Endothelial cell of umbilical vein (primary cell): ENCODE measurements around the gene SIGLEC9. TPM values are rescaled to one million over a fixed set of nuclear protein-coding genes. Genes with fewer than 3 reads are reported as not detected.

Experiments used
- BruUV-seq: library from RNA; stranded (reverse); fragments of 400-500 nt; replicated peaks from 2 replicates; lab custom pipeline; 2021; lab: Mats Ljungman, UMichigan
- CTCF ChIA-PET: fragments of 300-600, 350-600 bp; sonication (Branson Sonifier 250); formaldehyde crosslinking; loops from one replicate; lab custom pipeline; 2021; ENCODE audit warnings: antibody characterized with exemption, inconsistent platforms; lab: Charles Lee
- POLR2A ChIA-PET: fragments of 300-600, 350-600 bp; sonication (Branson Sonifier 250); formaldehyde crosslinking; loops from one replicate; lab custom pipeline; 2021; ENCODE audit warnings: antibody characterized with exemption, inconsistent platforms; lab: Charles Lee
- DNase-seq: peaks from one replicate; pipeline ENCODE4 v3.0.0-alpha.2; 2011; ENCODE audit warnings: low read depth, low spot score
- FAIRE-seq: peaks from 2 replicates; lab custom pipeline; 2011; peaks lifted over from hg19 to GRCh38; lab: Jason Lieb, UNC
- H2AFZ ChIP-seq: 2 replicates; pipeline ENCODE4 v1.6.0; 2012; ENCODE audit warnings: low read depth, low read length, control low read depth, inconsistent platforms
- H3K27ac ChIP-seq: 2 replicates; pipeline ENCODE4 v1.5.1; 2011; ENCODE audit warnings: low read depth, mild to moderate bottlenecking, control low read depth, low read length, moderate library complexity; ENCODE audit not compliant: insufficient read depth
- H3K27me3 ChIP-seq, 2 experiments: 2 replicates each; pipeline versions ENCODE4 v1.6.0 to v1.6.1; 2011; ENCODE audit warnings: low read length in 2 of 2, mixed read lengths in 1 of 2; ENCODE audit not compliant: control insufficient read depth in 2 of 2, insufficient read depth in 2 of 2
- H3K36me3 ChIP-seq, 2 experiments: 2 replicates in 1 of 2; 3 replicates in 1 of 2; pipeline ENCODE4 v1.5.1; 2011; ENCODE audit warnings: low read length in 2 of 2, mild to moderate bottlenecking in 1 of 2, moderate library complexity in 1 of 2; ENCODE audit not compliant: control insufficient read depth in 2 of 2, insufficient read depth in 2 of 2; ENCODE audit errors: extremely low read depth in 1 of 2
- H3K4me1 ChIP-seq: 3 replicates; pipeline ENCODE4 v1.5.1; 2011; ENCODE audit warnings: mild to moderate bottlenecking, low read length; ENCODE audit not compliant: control insufficient read depth, insufficient read depth; ENCODE audit errors: extremely low read depth
- H3K4me2 ChIP-seq: 2 replicates; pipeline ENCODE4 v1.6.1; 2011; ENCODE audit warnings: low read length, control low read depth, mixed read lengths; ENCODE audit not compliant: insufficient read depth
- H3K4me3 ChIP-seq, 3 experiments: fragments of 200-600 bp in 1 of 3; sonication (generic), shearing (Covaris generic) in 1 of 3; replicated peaks in 1 of 3; 2 replicates each; pipeline ENCODE4 v1.5.1; 2011 to 2016; ENCODE audit warnings: control low read depth in 3 of 3, low read length in 3 of 3, mild to moderate bottlenecking in 2 of 3, inconsistent platforms in 1 of 3, low read depth in 1 of 3, moderate library complexity in 1 of 3; ENCODE audit not compliant: insufficient read depth in 1 of 3
- H3K79me2 ChIP-seq: 2 replicates; pipeline ENCODE4 v1.6.0; 2012; ENCODE audit warnings: low read length, inconsistent platforms; ENCODE audit not compliant: control insufficient read depth, insufficient read depth
- H3K9ac ChIP-seq: replicated peaks from 2 replicates; pipeline ENCODE3; 2011; ENCODE audit warnings: low read length, control low read depth; ENCODE audit not compliant: insufficient read depth; ENCODE audit errors: extremely low read depth
- H3K9me1 ChIP-seq: replicated peaks from 3 replicates; pipeline ENCODE4 v1.6.0; 2011; ENCODE audit warnings: mild to moderate bottlenecking, low read length; ENCODE audit not compliant: control insufficient read depth, insufficient read depth; ENCODE audit errors: extremely low read depth
- H3K9me3 ChIP-seq: replicated peaks from 2 replicates; pipeline ENCODE4 v1.5.1; 2012; ENCODE audit warnings: low read length, inconsistent platforms; ENCODE audit not compliant: control insufficient read depth, insufficient read depth
- H4K20me1 ChIP-seq: replicated peaks from 2 replicates; pipeline ENCODE3; 2011; ENCODE audit warnings: mild to moderate bottlenecking, low read length; ENCODE audit not compliant: control insufficient read depth, insufficient read depth; ENCODE audit errors: extremely low read depth
- CTCF ChIP-seq, 2 donors: IDR thresholded peaks; 1 replicate in 1 of 2; 2 replicates in 1 of 2; pipeline ENCODE4 v1.5.1; 2011; ENCODE audit warnings: low read length in 2 of 2, mild to moderate bottlenecking in 2 of 2, moderate library complexity in 2 of 2, control low read depth in 1 of 2, inconsistent platforms in 1 of 2, low read depth in 1 of 2; ENCODE audit not compliant: insufficient read depth in 1 of 2; ENCODE audit errors: extremely low read depth in 1 of 2
- EZH2 ChIP-seq: IDR thresholded peaks from 2 replicates; pipeline ENCODE4 v1.6.1; 2012; ENCODE audit warnings: borderline replicate concordance, low read depth, mild to moderate bottlenecking, moderate library complexity, low read length, inconsistent platforms; ENCODE audit not compliant: severe bottlenecking
- FOS ChIP-seq: IDR thresholded peaks from 2 replicates; pipeline ENCODE4 v1.6.1; 2011; ENCODE audit warnings: mild to moderate bottlenecking, low read length, moderate library complexity, borderline replicate concordance; ENCODE audit not compliant: insufficient read depth
- GATA2 ChIP-seq: IDR thresholded peaks from 2 replicates; pipeline ENCODE4 v1.7.0; 2011; ENCODE audit warnings: low read depth, mild to moderate bottlenecking, moderate library complexity, mixed read lengths, low read length; ENCODE audit not compliant: insufficient read length, insufficient read depth
- JUN ChIP-seq: IDR thresholded peaks from 2 replicates; pipeline ENCODE4 v1.6.1; 2011; ENCODE audit warnings: borderline replicate concordance, low read depth; ENCODE audit not compliant: insufficient read length, insufficient read depth
- MAX ChIP-seq: IDR thresholded peaks from 2 replicates; pipeline ENCODE4 v1.6.1; 2011; ENCODE audit not compliant: insufficient read depth, insufficient read length
- MYC ChIP-seq: IDR thresholded peaks from one replicate; pipeline ENCODE4 v1.6.1; 2011; ENCODE audit warnings: mild to moderate bottlenecking, low read depth, low read length
- POLR2A ChIP-seq: IDR thresholded peaks from 2 replicates; pipeline ENCODE4 v1.6.1; 2012; ENCODE audit warnings: low read depth, mild to moderate bottlenecking, control low read depth, low read length
- POLR2AphosphoS5 ChIP-seq: IDR thresholded peaks from 2 replicates; pipeline ENCODE4 v1.6.1; 2012; ENCODE audit warnings: low read depth, mild to moderate bottlenecking, control low read depth, low read length, moderate library complexity; ENCODE audit not compliant: insufficient read depth
- dilution Hi-C: fragments of 300-500 bp; cut with MboI; formaldehyde crosslinking; loops from one replicate; pipeline ENCODE4 v1.15.0; 2019; ENCODE audit warnings: low sequenced_read_pairs; ENCODE audit not compliant: extremely low pct_ligation_motif_present
- intact Hi-C: fragments of 100-400 bp; cut with micrococcal nuclease; formaldehyde crosslinking; loops from one replicate; pipeline ENCODE4 v1.10.0; 2022
- polyA plus RNA-seq, 4 experiments: library from polyadenylated mRNA; depleted of rRNA in 3 of 4; stranded (reverse) in 3 of 4; unstranded in 1 of 4; fragments of >200 nt; gene quantifications; 2 replicates each; pipeline versions ENCODE4 v1.2.1 to v1.2.3, GENCODE V29; 2011 to 2012; ENCODE audit warnings: missing spikeins in 1 of 4
- total RNA-seq: library from RNA; stranded (reverse); gene quantifications from 2 replicates; pipeline ENCODE4 v1.2.3, GENCODE V29; 2021

Gene SIGLEC9
- total and polyA plus RNA-seq, 2 donors (not counting 3 experiments of a cell fraction or from before 2014, with no cell fraction given), result not detected

GRCh38 chr19:51079481-51080110 is 45.1 kb upstream of the SIGLEC9 start:
- H3K4me2 ChIP-seq, result no peak overlapping the region
- no peak for DNase-seq
- no peak overlapping the region for H3K27ac ChIP-seq
- H3K9ac ChIP-seq, result no peak overlapping the region
- ChIA-PET POLR2A (no interaction called here), CTCF (no interaction called here)
- no peak for TF ChIP-seq FOS
- no peak for TF ChIP-seq GATA2
- no peak for TF ChIP-seq EZH2
- H4K20me1 ChIP-seq, result no peaks in the 10 kb centered on the region
- H3K27me3 ChIP-seq, result no peaks in the 10 kb centered on the region
- no peaks in the 10 kb centered on the region for H3K4me1 ChIP-seq
- no peaks in the 10 kb centered on the region for H3K79me2 ChIP-seq
- no peak overlapping the region for H3K4me3 ChIP-seq
- FAIRE-seq, result no peak
- no peaks in the 10 kb centered on the region for H3K9me1 ChIP-seq
- dilution Hi-C loops, result no loop called here
- H3K9me3 ChIP-seq, result no peaks in the 10 kb centered on the region
- intact Hi-C loops, result no loop called here
- no peak overlapping the region for H2AFZ ChIP-seq
- H3K36me3 ChIP-seq, result no peaks in the 10 kb centered on the region
- no TSS peak for BruUV-seq

GRCh38 chr19:51081476-51081875 is 43.2 kb upstream of the SIGLEC9 start:
- no peak overlapping the region for H3K4me3 ChIP-seq
- no peaks in the 10 kb centered on the region for H3K4me1 ChIP-seq
- H4K20me1 ChIP-seq, result no peaks in the 10 kb centered on the region
- DNase-seq, result no peak
- no peaks in the 10 kb centered on the region for H3K9me3 ChIP-seq
- no peak for FAIRE-seq
- H3K4me2 ChIP-seq, result no peak overlapping the region
- H3K9me1 ChIP-seq, result no peaks in the 10 kb centered on the region
- no peaks in the 10 kb centered on the region for H3K36me3 ChIP-seq
- no peaks in the 10 kb centered on the region for H3K27me3 ChIP-seq
- ChIA-PET POLR2A (no interaction called here), CTCF (interaction anchor here (0.7 to 1.2 kb wide), 2 partner anchors 14 to 64 kb away, joined by 3 to 4 read pairs; no protein-coding TSS in a partner anchor)
- no TSS peak for BruUV-seq
- intact Hi-C loops (no loop called here), dilution Hi-C loops (no loop called here)
- no peaks in the 10 kb centered on the region for H3K79me2 ChIP-seq
- H2AFZ ChIP-seq, result no peak overlapping the region
- TF ChIP-seq FOS, result no peak
- no peak for TF ChIP-seq POLR2A
- no peak for TF ChIP-seq MYC
- no peak for TF ChIP-seq CTCF (IDR thresholded peaks at IDR 0.05; ENCODE audit: extremely low read depth in 1 of 2, insufficient read depth in 1 of 2, low read depth in 1 of 2, low read length in 2 of 2)
- TF ChIP-seq JUN, result no peak
- no peak for TF ChIP-seq POLR2AphosphoS5
- TF ChIP-seq EZH2, result no peak
- no peak for TF ChIP-seq GATA2
- TF ChIP-seq MAX, result no peak
- no peak overlapping the region for H3K9ac ChIP-seq
- H3K27ac ChIP-seq, result no peak overlapping the region
